ENCODE measurements around the gene KRT10.
"Not testable (repeated sequence)": the region's sequence is repeated elsewhere in the genome, so short reads cannot be mapped to it uniquely, and the experiment has no call there.

KRT10 gene

DNA sequence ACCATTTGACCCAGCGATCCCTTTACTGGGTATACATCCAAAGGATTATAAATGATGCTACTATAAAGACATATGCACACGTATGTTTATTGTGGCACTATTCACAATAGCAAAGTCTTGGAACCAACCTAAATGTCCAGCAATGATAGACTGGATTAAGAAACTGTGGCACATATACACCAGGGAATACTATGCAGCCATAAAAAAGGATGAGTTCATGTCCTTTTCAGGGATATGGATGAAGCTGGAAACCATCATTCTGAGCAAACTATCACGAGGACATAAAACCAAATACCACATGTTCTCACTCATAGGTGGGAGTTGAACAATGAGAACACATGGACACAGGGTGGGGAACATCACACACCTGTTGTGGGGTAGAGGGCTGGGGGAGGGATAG lies 7.8 kb downstream of the KRT10 start:
- H3K36me3 ChIP-seq (ENCODE audit: control insufficient read depth, insufficient read depth, low read length); H3K4me1 ChIP-seq (ENCODE audit: control insufficient read depth, insufficient read depth, low read length); H3K27me3 ChIP-seq (ENCODE audit: control insufficient read depth, insufficient read depth, low read length); H3K4me3 ChIP-seq (ENCODE audit: low read length); H3K27ac ChIP-seq (ENCODE audit: low read depth, low read length); H3K9ac ChIP-seq (ENCODE audit: low read length): not testable (repeated sequence)

DNA sequence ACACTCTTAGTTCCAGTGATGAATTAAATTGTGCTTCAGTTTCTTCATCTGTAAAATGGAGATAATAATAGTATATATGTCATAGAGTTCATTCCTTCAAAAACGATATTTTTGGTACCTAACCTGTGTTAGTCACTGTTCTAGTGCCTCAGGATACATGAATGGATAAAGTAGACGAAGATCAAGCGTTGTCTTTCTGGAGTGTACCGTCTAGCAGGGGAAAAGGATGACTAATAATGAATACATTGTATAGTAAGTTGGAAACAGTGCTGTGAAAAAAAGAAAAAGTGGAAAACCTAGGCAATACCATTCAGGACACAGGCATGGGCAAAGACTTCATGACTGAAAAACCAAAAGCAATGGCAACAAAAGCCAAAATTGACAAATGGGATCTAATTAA lies 8.6 kb downstream of the KRT10 start:
- no peak overlapping the region for H3K27ac ChIP-seq (ENCODE audit: low read depth, low read length)
- no peaks in the 10 kb centered on the region for H3K27me3 ChIP-seq (ENCODE audit: control insufficient read depth, insufficient read depth, low read length)
- H3K36me3 ChIP-seq (ENCODE audit: control insufficient read depth, insufficient read depth, low read length): peaks cover 4% of the 10 kb centered on the region
- peaks cover 5% of the 10 kb centered on the region for H3K4me1 ChIP-seq (ENCODE audit: control insufficient read depth, insufficient read depth, low read length)
- no peak overlapping the region for H3K4me3 ChIP-seq (ENCODE audit: low read length)
- no peak overlapping the region for H3K9ac ChIP-seq (ENCODE audit: low read length)

DNA sequence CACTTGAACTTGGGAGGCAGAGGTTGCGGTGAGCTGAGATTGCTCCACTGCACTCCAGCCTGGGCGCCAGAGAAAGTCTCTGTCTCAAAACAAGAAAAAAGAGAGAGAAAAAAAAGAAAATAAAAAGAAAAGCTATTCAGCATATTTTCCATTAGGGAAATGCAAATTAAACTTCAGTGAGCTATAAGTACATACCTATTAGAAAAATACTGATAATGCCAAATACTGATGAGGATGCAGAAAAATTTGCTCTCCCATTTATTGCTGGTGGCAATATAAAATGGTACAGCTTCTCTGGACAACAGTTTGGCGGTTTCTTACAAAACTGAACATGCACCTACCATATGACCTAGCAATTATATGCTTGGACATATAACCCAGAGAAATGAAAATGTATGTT lies 9.8 kb downstream of the KRT10 start:
- Histone ChIP-seq H3K4me3 (ENCODE audit: low read length) (no peak overlapping the region), H3K27ac (ENCODE audit: low read depth, low read length) (no peak overlapping the region), H3K36me3 (ENCODE audit: control insufficient read depth, insufficient read depth, low read length) (peaks cover 4% of the 10 kb centered on the region), H3K4me1 (ENCODE audit: control insufficient read depth, insufficient read depth, low read length) (peaks cover under 1% of the 10 kb centered on the region), H3K9ac (ENCODE audit: low read length) (no peak overlapping the region), H3K27me3 (ENCODE audit: control insufficient read depth, insufficient read depth, low read length) (no peaks in the 10 kb centered on the region)

DNA sequence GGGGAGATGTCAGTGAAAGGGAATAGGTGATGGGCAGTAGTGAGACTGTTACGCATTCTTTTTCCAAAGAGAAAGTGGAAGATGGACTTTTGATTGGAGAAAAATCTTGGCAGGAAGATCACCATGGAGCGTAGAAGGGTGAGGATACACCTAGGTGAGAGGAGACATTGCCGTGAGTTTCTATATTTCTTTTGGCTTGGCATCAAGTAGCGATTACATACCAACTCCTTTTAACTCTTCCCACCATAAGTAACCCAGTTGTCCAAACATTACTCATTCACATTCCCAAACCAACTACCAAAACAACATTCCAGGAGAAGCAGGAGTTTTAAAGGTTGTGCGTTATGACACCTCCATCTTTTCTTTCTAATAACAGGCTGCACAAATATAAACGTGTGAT lies 11.9 kb downstream of the KRT10 start:
- H3K4me1 ChIP-seq (ENCODE audit: control insufficient read depth, insufficient read depth, low read length): no peaks in the 10 kb centered on the region
- no peak overlapping the region for H3K9ac ChIP-seq (ENCODE audit: low read length)
- H3K4me3 ChIP-seq (ENCODE audit: low read length): no peak overlapping the region
- H3K27ac ChIP-seq (ENCODE audit: low read depth, low read length): no peak overlapping the region
- no peaks in the 10 kb centered on the region for H3K36me3 ChIP-seq (ENCODE audit: control insufficient read depth, insufficient read depth, low read length)
- H3K27me3 ChIP-seq (ENCODE audit: control insufficient read depth, insufficient read depth, low read length): no peaks in the 10 kb centered on the region

DNA sequence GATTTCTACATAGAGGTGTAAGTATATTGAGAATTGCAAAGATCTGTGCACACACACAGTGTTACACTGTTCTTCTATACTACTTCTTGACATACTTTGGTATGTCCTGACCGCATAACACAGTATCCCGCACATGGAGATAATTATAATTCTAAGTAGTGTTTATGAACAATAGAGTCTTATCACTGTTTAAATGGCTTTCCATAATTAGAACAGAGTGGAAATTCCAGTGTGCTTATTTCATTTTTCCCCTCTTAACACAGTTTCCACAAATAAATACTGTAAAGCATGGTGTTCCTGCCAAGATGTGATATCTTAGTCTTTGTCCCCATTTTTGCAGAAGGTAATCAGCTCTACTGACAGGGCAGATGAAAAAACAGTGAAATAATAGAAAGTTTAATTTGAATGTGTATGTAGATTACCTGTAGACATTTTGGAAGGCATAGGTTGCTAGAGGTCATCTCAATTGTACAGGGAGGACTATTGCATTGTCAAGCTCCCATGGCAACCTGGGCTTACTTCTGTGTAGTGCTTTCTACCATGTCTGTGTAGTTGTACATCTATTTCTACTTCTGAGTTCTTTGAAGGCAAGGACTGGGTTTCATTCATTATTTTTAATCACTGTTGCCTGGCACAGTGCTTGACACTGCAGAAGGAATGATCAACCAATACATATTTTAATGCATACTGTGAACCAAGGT lies 12.5 kb downstream of the KRT10 start:
- Histone ChIP-seq H3K4me1 (ENCODE audit: control insufficient read depth, insufficient read depth, low read length) (no peaks in the 10 kb centered on the region), H3K27me3 (ENCODE audit: control insufficient read depth, insufficient read depth, low read length) (no peaks in the 10 kb centered on the region), H3K9ac (ENCODE audit: low read length) (no peak overlapping the region), H3K4me3 (ENCODE audit: low read length) (no peak overlapping the region), H3K27ac (ENCODE audit: low read depth, low read length) (no peak overlapping the region), H3K36me3 (ENCODE audit: control insufficient read depth, insufficient read depth, low read length) (no peaks in the 10 kb centered on the region)

DNA sequence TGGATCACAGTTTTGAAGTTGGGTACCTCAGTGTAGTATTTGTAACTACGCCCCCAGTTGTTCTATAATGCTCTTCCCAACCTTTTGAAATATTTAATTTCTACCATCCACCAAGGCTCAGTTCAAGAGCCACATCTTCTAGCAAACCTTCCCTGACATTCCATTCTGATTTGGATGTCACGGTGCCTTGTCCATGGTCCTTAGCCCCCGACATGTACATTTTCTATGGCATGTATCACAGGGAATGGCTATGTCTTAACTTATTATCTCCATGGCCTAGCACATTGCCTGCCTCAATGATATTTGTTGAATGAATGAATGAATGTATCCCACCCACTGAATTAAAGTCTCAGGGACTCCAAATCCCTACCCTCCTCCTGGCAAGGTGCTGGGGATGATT lies 16.3 kb downstream of the KRT10 start:
- Histone ChIP-seq H3K27me3 (ENCODE audit: control insufficient read depth, insufficient read depth, low read length) (no peaks in the 10 kb centered on the region), H3K4me1 (ENCODE audit: control insufficient read depth, insufficient read depth, low read length) (no peaks in the 10 kb centered on the region), H3K27ac (ENCODE audit: low read depth, low read length) (no peak overlapping the region), H3K36me3 (ENCODE audit: control insufficient read depth, insufficient read depth, low read length) (no peaks in the 10 kb centered on the region), H3K4me3 (ENCODE audit: low read length) (no peak overlapping the region), H3K9ac (ENCODE audit: low read length) (no peak overlapping the region)

DNA sequence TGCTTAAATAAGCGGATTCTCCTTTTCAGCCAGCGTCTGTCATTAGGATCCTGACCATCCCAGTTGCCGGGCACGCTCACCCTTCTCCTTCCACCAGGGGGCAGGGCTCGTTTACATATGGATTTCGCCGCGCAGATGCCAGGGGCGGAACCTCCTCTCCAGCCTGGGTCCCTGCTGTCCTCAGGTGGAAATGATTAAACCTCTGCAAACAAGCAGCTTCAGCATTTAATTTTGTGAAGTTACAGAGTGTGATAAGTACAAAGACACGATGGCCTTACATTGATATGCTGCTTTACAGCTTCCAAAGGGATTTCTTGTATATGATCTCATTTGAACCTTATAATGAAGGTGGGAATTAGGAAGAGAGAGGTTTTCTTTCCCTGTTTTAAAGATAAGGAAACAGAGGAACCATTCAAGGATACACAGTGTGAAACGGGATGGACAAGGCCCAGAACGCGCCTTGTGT lies 18.8 kb downstream of the KRT10 start:
- Histone ChIP-seq H3K27me3 (ENCODE audit: control insufficient read depth, insufficient read depth, low read length) (peaks cover 3% of the 10 kb centered on the region), H3K4me3 (ENCODE audit: low read length) (no peak overlapping the region), H3K4me1 (ENCODE audit: control insufficient read depth, insufficient read depth, low read length) (no peaks in the 10 kb centered on the region), H3K36me3 (ENCODE audit: control insufficient read depth, insufficient read depth, low read length) (no peaks in the 10 kb centered on the region), H3K9ac (ENCODE audit: low read length) (no peak overlapping the region), H3K27ac (ENCODE audit: low read depth, low read length) (no peak overlapping the region)

DNA sequence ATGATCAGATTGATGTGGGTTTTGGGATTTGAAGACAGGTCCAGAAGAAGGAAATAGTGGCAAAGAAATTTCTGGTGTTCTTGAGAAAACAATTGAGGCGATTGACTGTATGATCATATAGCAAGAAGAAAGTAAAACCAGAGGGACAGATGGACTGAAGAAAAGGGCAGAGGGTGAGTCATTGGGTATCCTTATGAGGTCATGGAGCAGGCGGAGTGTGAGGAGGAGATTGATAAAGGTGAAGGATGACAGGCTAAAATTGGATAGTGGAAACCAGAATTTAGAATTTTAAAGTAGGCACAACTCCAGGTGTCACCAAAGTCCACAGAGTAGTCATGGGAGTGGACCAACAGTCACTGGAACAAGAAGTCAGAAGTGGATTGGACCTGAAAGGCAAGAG lies 21.3 kb downstream of the KRT10 start:
- Histone ChIP-seq H3K4me1 (ENCODE audit: control insufficient read depth, insufficient read depth, low read length) (no peaks in the 10 kb centered on the region), H3K27me3 (ENCODE audit: control insufficient read depth, insufficient read depth, low read length) (peaks cover 3% of the 10 kb centered on the region), H3K36me3 (ENCODE audit: control insufficient read depth, insufficient read depth, low read length) (no peaks in the 10 kb centered on the region), H3K4me3 (ENCODE audit: low read length) (no peak overlapping the region), H3K27ac (ENCODE audit: low read depth, low read length) (no peak overlapping the region), H3K9ac (ENCODE audit: low read length) (no peak overlapping the region)

DNA sequence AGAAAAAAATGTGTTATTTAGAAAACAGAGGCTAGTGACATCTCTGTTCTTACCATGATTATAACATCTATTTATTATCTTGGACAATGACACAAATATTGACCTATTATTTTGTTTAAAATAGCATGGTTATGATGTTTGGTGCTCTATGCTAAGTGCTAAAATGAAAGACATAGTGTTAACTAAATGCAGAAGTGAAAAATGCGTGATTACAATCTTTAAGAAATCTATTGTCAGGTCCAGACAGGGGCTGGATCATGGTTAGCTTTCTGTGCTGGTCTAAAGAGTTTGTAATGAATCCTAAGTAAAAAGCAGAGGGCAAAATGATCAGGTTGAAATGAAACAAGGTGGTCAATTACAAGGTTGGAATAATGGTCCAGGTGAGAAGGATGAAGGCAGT lies 22.0 kb downstream of the KRT10 start:
- H3K27me3 ChIP-seq (ENCODE audit: control insufficient read depth, insufficient read depth, low read length): peaks cover 3% of the 10 kb centered on the region

DNA sequence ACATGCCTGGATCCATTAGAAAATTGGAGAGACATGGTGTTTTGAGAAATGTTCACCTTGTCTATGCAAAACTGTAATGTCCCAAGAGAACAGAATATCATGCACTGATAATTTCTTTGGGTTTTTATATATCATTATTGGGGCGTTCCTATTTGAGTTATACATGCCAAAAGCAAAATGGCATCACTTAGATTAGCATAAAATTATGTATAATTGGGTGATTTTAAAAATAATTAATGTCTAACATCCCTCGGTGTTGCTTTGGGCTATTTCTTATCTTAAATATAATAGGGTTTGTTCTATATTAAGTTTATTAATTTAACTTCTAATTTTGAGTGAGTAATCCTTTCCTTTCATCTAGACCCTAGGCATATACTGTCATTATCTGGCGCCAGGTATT lies 22.6 kb downstream of the KRT10 start, which contains the start of gene KRT28:
Gene KRT28 (minus strand): TSS at position 101 of the 400 bp plus-strand sequence. CDS start 66 bp downstream, at position 35.
- H3K36me3 ChIP-seq (ENCODE audit: control insufficient read depth, insufficient read depth, low read length): no peaks in the 10 kb centered on the region
- H3K4me3 ChIP-seq (ENCODE audit: low read length): no peak within 1 kb of the TSS
- no peak within 1 kb of the TSS for H3K9ac ChIP-seq (ENCODE audit: low read length)
- peaks cover 3% of the 10 kb centered on the region for H3K27me3 ChIP-seq (ENCODE audit: control insufficient read depth, insufficient read depth, low read length)
- no peak within 1 kb of the TSS for H3K27ac ChIP-seq (ENCODE audit: low read depth, low read length)
- no peaks in the 10 kb centered on the region for H3K4me1 ChIP-seq (ENCODE audit: control insufficient read depth, insufficient read depth, low read length)

More for the DNA sequence above, 22.0 kb downstream of the KRT10 start:
- H3K4me1 ChIP-seq (ENCODE audit: control insufficient read depth, insufficient read depth, low read length): no peaks in the 10 kb centered on the region
- H3K36me3 ChIP-seq (ENCODE audit: control insufficient read depth, insufficient read depth, low read length): no peaks in the 10 kb centered on the region
- H3K9ac ChIP-seq (ENCODE audit: low read length): no peak overlapping the region
- no peak overlapping the region for H3K4me3 ChIP-seq (ENCODE audit: low read length)
- H3K27ac ChIP-seq (ENCODE audit: low read depth, low read length): no peak overlapping the region

DNA sequence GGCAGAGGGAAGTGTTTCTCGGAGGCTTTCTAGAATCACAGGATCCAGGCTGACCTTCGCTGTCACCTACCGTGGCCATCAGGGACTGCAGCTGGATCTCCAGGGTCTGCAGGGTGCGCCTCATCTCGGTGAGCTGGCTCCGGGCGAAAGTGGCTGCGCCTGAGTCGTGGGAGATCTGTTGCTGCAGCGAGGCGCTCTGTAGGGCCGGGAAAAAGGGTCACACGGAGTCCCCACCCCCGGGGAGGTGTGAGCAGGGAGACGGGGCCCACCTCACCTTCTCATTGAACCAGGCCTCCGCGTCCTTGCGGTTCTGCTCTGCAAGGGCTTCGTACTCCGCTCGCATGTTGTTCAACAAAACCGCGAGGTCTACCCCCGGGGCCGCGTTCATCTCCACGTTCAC lies 25.6 kb downstream of the KRT10 start:
- no peaks in the 10 kb centered on the region for H3K36me3 ChIP-seq (ENCODE audit: control insufficient read depth, insufficient read depth, low read length)
- no peak overlapping the region for H3K4me3 ChIP-seq (ENCODE audit: low read length)
- H3K4me1 ChIP-seq (ENCODE audit: control insufficient read depth, insufficient read depth, low read length): no peaks in the 10 kb centered on the region
- H3K27ac ChIP-seq (ENCODE audit: low read depth, low read length): no peak overlapping the region
- peaks cover 3% of the 10 kb centered on the region for H3K27me3 ChIP-seq (ENCODE audit: control insufficient read depth, insufficient read depth, low read length)
- H3K9ac ChIP-seq (ENCODE audit: low read length): no peak overlapping the region

DNA sequence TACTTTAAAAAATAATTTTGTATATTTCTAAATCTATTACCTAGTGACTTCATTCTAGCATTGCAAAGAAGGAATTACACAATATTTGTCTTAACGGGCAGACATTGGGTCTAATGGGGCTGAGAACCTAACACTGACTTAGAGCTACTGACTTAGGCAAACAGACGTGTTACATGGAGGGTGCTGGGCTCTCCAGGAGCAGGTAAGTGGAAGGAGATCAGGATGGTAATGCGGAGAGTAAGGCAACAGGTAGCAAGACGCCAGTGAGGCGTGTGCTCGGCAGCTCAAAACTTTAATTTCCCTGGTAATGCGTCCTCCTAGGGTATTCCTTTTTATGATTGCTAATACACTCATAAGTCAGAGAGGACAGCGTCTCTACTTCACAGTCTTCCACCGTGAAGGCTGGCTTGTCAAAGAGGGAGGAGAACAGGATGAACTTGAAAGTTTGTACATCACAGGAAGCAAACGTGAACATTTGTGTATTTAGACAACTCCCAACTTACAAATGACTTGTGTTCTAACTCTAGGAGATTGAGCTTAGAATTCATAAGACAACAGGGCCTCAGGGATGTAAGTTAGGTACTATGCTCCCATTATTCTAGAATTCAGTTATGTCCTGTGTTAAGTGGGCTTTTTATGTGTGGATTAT lies 27.3 kb downstream of the KRT10 start:
- Histone ChIP-seq H3K9ac (ENCODE audit: low read length) (no peak overlapping the region), H3K27ac (ENCODE audit: low read depth, low read length) (no peak overlapping the region), H3K27me3 (ENCODE audit: control insufficient read depth, insufficient read depth, low read length) (peaks cover 3% of the 10 kb centered on the region), H3K36me3 (ENCODE audit: control insufficient read depth, insufficient read depth, low read length) (no peaks in the 10 kb centered on the region), H3K4me3 (ENCODE audit: low read length) (no peak overlapping the region), H3K4me1 (ENCODE audit: control insufficient read depth, insufficient read depth, low read length) (no peaks in the 10 kb centered on the region)

DNA sequence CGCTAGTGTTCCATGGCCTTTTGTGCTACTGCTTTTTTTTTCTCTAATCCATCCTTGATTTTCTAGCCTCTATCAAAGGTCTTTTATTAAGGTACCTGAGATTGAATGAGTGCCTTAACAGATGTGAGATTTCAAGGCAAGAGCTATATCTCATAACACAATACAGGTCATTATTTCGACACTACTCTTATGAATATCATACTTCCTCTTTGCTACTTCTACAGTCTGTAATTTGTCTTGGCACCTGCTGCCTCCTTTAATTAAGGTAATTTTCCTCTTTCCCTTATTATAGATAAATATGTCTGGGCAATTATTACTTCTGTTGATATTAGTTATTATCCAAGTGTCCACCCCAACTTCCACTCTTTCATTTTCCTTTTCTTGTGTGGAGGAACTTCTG lies 27.9 kb downstream of the KRT10 start:
- H3K27ac ChIP-seq (ENCODE audit: low read depth, low read length): no peak overlapping the region
- H3K36me3 ChIP-seq (ENCODE audit: control insufficient read depth, insufficient read depth, low read length): no peaks in the 10 kb centered on the region
- peaks cover under 1% of the 10 kb centered on the region for H3K27me3 ChIP-seq (ENCODE audit: control insufficient read depth, insufficient read depth, low read length)
- H3K4me1 ChIP-seq (ENCODE audit: control insufficient read depth, insufficient read depth, low read length): no peaks in the 10 kb centered on the region
- H3K4me3 ChIP-seq (ENCODE audit: low read length): no peak overlapping the region
- H3K9ac ChIP-seq (ENCODE audit: low read length): no peak overlapping the region
